A673 (cell line): ENCODE results near the gene RNF44. TPM values are rescaled to one million over a fixed set of nuclear protein-coding genes. Genes with fewer than 3 reads are reported as not detected.

Experiments
- BruUV-seq: library from RNA; stranded (reverse); fragments of 400-500 nt; replicated peaks from 2 replicates; lab custom pipeline; 2021; lab: Mats Ljungman, UMichigan
- CTCF ChIA-PET: fragments of 300-600 bp; sonication (Branson Sonifier 250); formaldehyde crosslinking; loops from one replicate; lab custom pipeline; 2022; ENCODE audit warnings: antibody characterized with exemption; lab: Charles Lee
- POLR2A ChIA-PET: fragments of 300-600 bp; sonication (Branson Sonifier 250); formaldehyde crosslinking; loops from one replicate; lab custom pipeline; 2022; ENCODE audit warnings: antibody characterized with exemption; ENCODE audit not compliant: low non-redundant PET; lab: Charles Lee
- DNase-seq: peaks from one replicate; pipeline ENCODE4 v3.0.0-alpha.2; 2015; ENCODE audit warnings: low spot score
- H3K27ac ChIP-seq: fragments of 200-600 bp; sonication (generic); 2 replicates; pipeline ENCODE4 v1.5.1; 2016; ENCODE audit warnings: mixed run types, low read depth, mild to moderate bottlenecking, mixed read lengths, antibody characterized with exemption, low read length; ENCODE audit not compliant: poor library complexity, severe bottlenecking
- H3K27me3 ChIP-seq: fragments of 200-600 bp; sonication (generic); replicated peaks from 2 replicates; pipeline ENCODE4 v1.6.1; 2017; ENCODE audit warnings: mixed run types, low read depth, mild to moderate bottlenecking, mixed read lengths, antibody characterized with exemption, low read length; ENCODE audit not compliant: insufficient read depth, poor library complexity
- H3K36me3 ChIP-seq: fragments of 200-600 bp; sonication (generic); 2 replicates; pipeline ENCODE4 v1.6.1; 2016; ENCODE audit warnings: mixed run types, mild to moderate bottlenecking, mixed read lengths, antibody characterized with exemption, low read length; ENCODE audit not compliant: insufficient read depth, poor library complexity, severe bottlenecking
- H3K4me1 ChIP-seq: fragments of 200-600 bp; sonication (generic); 2 replicates; pipeline ENCODE4 v1.6.1; 2017; ENCODE audit warnings: mixed run types, mild to moderate bottlenecking, mixed read lengths, antibody characterized with exemption, low read length; ENCODE audit not compliant: insufficient read depth, poor library complexity, severe bottlenecking
- H3K4me3 ChIP-seq: fragments of 200-600 bp; sonication (generic); 2 replicates; pipeline ENCODE4 v1.5.1; 2016; ENCODE audit warnings: low read depth, mixed run types, mild to moderate bottlenecking, mixed read lengths, low read length; ENCODE audit not compliant: poor library complexity, severe bottlenecking
- H3K9me3 ChIP-seq: fragments of 200-600 bp; sonication (generic); 2 replicates; pipeline ENCODE4 v1.6.1; 2016; ENCODE audit warnings: mixed run types, low read depth, mild to moderate bottlenecking, mixed read lengths, antibody characterized with exemption, low read length; ENCODE audit not compliant: poor library complexity, severe bottlenecking
- EZH2 ChIP-seq: fragments of 200-600 bp; sonication (generic); IDR thresholded peaks from 2 replicates; pipeline ENCODE4 v1.6.1; 2017; ENCODE audit warnings: borderline replicate concordance, low read depth, mild to moderate bottlenecking, mixed read lengths, antibody characterized with exemption, low read length; ENCODE audit not compliant: poor library complexity, severe bottlenecking
- intact Hi-C: fragments of 100-400 bp; cut with micrococcal nuclease; formaldehyde crosslinking; loops from one replicate; pipeline ENCODE4 v1.10.0; 2022; ENCODE audit not compliant: unreplicated experiment
- total RNA-seq: library from RNA; stranded (reverse); gene quantifications from 2 replicates; pipeline ENCODE4 v1.2.3, GENCODE V29; 2021
- TF ChIP-seq, protein P1 (sequence below): fragments of 300-800, 200-600 bp; sonication (generic); conservative IDR thresholded peaks from 2 replicates; pipeline ENCODE4 v1.5.1; 2017; ENCODE audit warnings: low read depth, mild to moderate bottlenecking, antibody characterized with exemption, low read length, moderate library complexity, mixed read lengths

RNF44 gene
- total RNA-seq, 1 experiment from 2014 or later, result 92.8 TPM

DNA sequence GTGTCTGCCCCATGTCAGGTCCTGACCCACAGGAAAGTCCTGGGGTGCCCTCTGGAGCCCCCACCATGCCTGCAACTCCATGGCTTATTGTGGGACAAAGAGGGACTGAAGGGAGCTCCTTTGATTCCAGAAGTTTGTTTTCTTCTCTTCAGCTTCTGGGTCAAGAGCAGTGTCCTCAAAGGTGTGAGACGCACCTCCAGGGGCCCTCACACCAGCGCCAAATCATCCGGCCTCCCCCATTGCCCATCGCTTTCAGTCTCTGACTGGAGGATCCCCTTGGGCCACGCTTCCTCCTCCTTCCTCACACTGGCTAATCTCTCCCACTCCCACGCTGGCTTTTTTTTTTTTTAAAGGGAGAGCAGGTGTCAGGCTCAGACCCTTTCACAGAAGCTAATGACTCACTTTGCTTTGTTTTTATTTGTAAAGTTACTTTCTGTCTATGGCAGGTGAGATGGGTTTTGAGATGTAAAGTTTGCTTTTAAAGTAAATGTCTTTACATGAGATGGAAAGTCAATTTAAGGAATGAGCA lies 28.6 kb upstream of the RNF44 start:
- Histone ChIP-seq H3K27ac (no peak overlapping the region), H3K9me3 (no peaks in the 10 kb centered on the region), H3K36me3 (no peaks in the 10 kb centered on the region), H3K4me1 (no peaks in the 10 kb centered on the region), H3K27me3 (no peaks in the 10 kb centered on the region), H3K4me3 (no peak overlapping the region)
- CTCF ChIA-PET, result no interaction called here
- BruUV-seq, result no TSS peak
- POLR2A ChIA-PET, result no interaction called here
- intact Hi-C loops, result no loop called here
- no peak for DNase-seq
- TF ChIP-seq, protein P1, sequence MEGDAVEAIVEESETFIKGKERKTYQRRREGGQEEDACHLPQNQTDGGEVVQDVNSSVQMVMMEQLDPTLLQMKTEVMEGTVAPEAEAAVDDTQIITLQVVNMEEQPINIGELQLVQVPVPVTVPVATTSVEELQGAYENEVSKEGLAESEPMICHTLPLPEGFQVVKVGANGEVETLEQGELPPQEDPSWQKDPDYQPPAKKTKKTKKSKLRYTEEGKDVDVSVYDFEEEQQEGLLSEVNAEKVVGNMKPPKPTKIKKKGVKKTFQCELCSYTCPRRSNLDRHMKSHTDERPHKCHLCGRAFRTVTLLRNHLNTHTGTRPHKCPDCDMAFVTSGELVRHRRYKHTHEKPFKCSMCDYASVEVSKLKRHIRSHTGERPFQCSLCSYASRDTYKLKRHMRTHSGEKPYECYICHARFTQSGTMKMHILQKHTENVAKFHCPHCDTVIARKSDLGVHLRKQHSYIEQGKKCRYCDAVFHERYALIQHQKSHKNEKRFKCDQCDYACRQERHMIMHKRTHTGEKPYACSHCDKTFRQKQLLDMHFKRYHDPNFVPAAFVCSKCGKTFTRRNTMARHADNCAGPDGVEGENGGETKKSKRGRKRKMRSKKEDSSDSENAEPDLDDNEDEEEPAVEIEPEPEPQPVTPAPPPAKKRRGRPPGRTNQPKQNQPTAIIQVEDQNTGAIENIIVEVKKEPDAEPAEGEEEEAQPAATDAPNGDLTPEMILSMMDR, result no peak
- no peak for TF ChIP-seq EZH2

DNA sequence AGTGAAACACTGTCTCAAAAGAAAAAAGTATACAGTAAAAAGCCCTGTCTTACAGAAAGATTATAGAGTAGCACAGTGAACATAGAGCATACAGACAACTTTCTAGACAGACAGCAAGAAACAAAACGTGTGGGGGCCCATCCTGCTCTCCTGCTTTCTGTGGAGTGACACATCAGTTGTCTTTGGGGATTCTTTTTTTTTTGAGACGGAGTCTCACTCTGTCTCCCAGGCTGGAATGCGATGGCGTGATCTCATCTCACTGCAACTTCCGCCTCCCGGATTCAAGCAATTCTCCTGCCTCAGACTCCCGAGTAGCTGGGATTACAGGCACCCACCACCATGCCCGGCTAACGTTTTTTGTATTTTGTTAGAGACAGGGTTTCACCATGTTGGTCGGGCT lies 26.8 kb upstream of the RNF44 start:
- Histone ChIP-seq H3K27me3 (no peaks in the 10 kb centered on the region), H3K27ac (no peak overlapping the region), H3K4me3 (no peak overlapping the region), H3K4me1 (no peaks in the 10 kb centered on the region), H3K9me3 (no peaks in the 10 kb centered on the region), H3K36me3 (no peaks in the 10 kb centered on the region)
- TF ChIP-seq, protein P1, result no peak
- no peak for TF ChIP-seq EZH2
- ChIA-PET POLR2A (no interaction called here), CTCF (no interaction called here)
- no TSS peak for BruUV-seq
- no peak for DNase-seq
- intact Hi-C loops, result no loop called here

DNA sequence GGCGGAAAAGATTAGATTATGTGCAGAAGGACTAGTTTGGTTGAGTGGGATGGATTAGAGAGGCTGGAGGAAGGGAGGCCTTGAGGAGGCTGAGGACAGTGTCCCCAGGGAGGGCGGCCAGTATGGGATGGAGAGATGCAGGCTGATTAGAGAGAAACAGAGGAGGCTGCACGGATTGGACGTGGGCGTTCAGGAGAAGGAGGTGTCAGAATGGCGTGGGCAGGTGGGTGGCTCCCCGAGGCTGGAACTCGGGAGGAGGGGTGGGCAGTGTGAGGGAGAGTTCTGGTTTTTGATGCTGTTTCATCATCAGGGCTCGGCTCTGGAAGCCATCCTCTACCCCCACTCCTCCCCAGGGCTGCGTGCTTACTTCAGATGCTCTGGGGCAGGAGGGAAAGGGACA lies 25.0 kb upstream of the RNF44 start:
- no peaks in the 10 kb centered on the region for H3K4me1 ChIP-seq
- no peak overlapping the region for H3K27ac ChIP-seq
- no peak for DNase-seq
- ChIA-PET CTCF (no interaction called here), POLR2A (no interaction called here)
- H3K9me3 ChIP-seq, result no peaks in the 10 kb centered on the region
- intact Hi-C loops, result no loop called here
- no TSS peak for BruUV-seq
- H3K4me3 ChIP-seq, result no peak overlapping the region
- H3K27me3 ChIP-seq, result no peaks in the 10 kb centered on the region
- TF ChIP-seq, protein P1, result no peak
- no peak for TF ChIP-seq EZH2
- H3K36me3 ChIP-seq, result no peaks in the 10 kb centered on the region
